SK-N-SH (cell line): ENCODE data around the gene HASPIN. TPM values are rescaled to one million over a fixed set of nuclear protein-coding genes. Genes with fewer than 3 reads are reported as not detected.

Experiments
- CTCF ChIA-PET: fragments of 300-600, 350-600 bp; formaldehyde crosslinking; extraction: SDS; loops from one replicate; lab custom pipeline; 2021; lab: Yijun Ruan, JAX
- POLR2A ChIA-PET: fragments of 350-600 bp; sonication (Branson Sonifier 250); formaldehyde crosslinking; extraction: SDS; loops from one replicate; lab custom pipeline; 2020; ENCODE audit warnings: antibody characterized with exemption, inconsistent platforms; lab: Yijun Ruan, JAX
- DNase-seq: peaks from one replicate; pipeline ENCODE4 v3.0.0; 2012
- H2AFZ ChIP-seq: fragments of 200-600 bp; sonication (generic); 2 replicates; pipeline ENCODE4 v1.8.1; 2016; ENCODE audit warnings: antibody characterized with exemption, mild to moderate bottlenecking, low read depth
- H3F3A ChIP-seq: fragments of 200-600 bp; sonication (generic); replicated peaks from 2 replicates; pipeline ENCODE3; 2016; ENCODE audit warnings: antibody characterized with exemption, mild to moderate bottlenecking; ENCODE audit not compliant: insufficient read depth
- H3K27ac ChIP-seq, 2 experiments: fragments of 200-500 bp in 1 of 2; fragments of 200-600 bp in 1 of 2; sonication (Bioruptor generic) in 1 of 2; sonication (generic), shearing (Covaris generic) in 1 of 2; 2 replicates each; pipeline versions ENCODE4 v1.5.1 to v1.6.1; 2014 to 2016; ENCODE audit warnings: low read depth in 2 of 2, inconsistent platforms in 1 of 2, low read length in 1 of 2, mild to moderate bottlenecking in 1 of 2, mixed read lengths in 1 of 2
- H3K27me3 ChIP-seq: fragments of 200-600 bp; sonication (generic), shearing (Covaris generic); 2 replicates; pipeline ENCODE4 v1.6.1; 2016; ENCODE audit warnings: mixed run types; ENCODE audit not compliant: insufficient read depth
- H3K36me3 ChIP-seq, 2 experiments: fragments of 200-500 bp in 1 of 2; fragments of 200-600 bp in 1 of 2; sonication (Bioruptor generic) in 1 of 2; sonication (generic) in 1 of 2; replicated peaks in 1 of 2; 2 replicates each; pipeline versions ENCODE3 to v1.5.1; 2014 to 2016; ENCODE audit warnings: low read length in 1 of 2, mild to moderate bottlenecking in 1 of 2; ENCODE audit not compliant: insufficient read depth in 2 of 2, control insufficient read depth in 1 of 2
- H3K4me1 ChIP-seq, 2 experiments: fragments of 200-500 bp in 1 of 2; fragments of 200-600 bp in 1 of 2; sonication (Bioruptor generic) in 1 of 2; sonication (generic), shearing (Covaris generic) in 1 of 2; 2 replicates each; pipeline versions ENCODE4 v1.5.1 to v1.6.1; 2014 to 2016; ENCODE audit warnings: low read depth in 1 of 2, low read length in 1 of 2, mixed run types in 1 of 2; ENCODE audit not compliant: insufficient read depth in 2 of 2, control insufficient read depth in 1 of 2
- H3K4me2 ChIP-seq: fragments of 200-600 bp; sonication (generic), shearing (Covaris generic); 2 replicates; pipeline ENCODE4 v1.6.1; 2017; ENCODE audit warnings: mixed run types
- H3K4me3 ChIP-seq, 2 experiments: fragments of 200-500 bp in 1 of 2; fragments of 200-600 bp in 1 of 2; sonication (Bioruptor generic) in 1 of 2; sonication (generic), shearing (Covaris generic) in 1 of 2; 2 replicates each; pipeline versions ENCODE4 v1.5.1 to v1.8.1; 2014 to 2016; ENCODE audit warnings: low read depth in 2 of 2, inconsistent platforms in 1 of 2, low read length in 1 of 2, mild to moderate bottlenecking in 1 of 2, mixed read lengths in 1 of 2, moderate library complexity in 1 of 2
- H3K79me2 ChIP-seq: fragments of 200-600 bp; sonication (generic); 2 replicates; pipeline ENCODE4 v1.8.1; 2017; ENCODE audit warnings: mild to moderate bottlenecking; ENCODE audit not compliant: insufficient read depth
- H3K9ac ChIP-seq: fragments of 200-600 bp; sonication (generic); 2 replicates; pipeline ENCODE4 v1.6.1; 2017; ENCODE audit warnings: mixed run types
- H3K9me2 ChIP-seq: fragments of 200-600 bp; sonication (generic); 2 replicates; pipeline ENCODE4 v1.6.1; 2017; ENCODE audit warnings: mixed run types
- H3K9me3 ChIP-seq: fragments of 200-600 bp; sonication (generic); 2 replicates; pipeline ENCODE4 v1.6.1; 2017; ENCODE audit warnings: mixed run types, mild to moderate bottlenecking, moderate library complexity
- H4K20me1 ChIP-seq: fragments of 200-600 bp; sonication (generic); 2 replicates; pipeline ENCODE4 v1.6.1; 2017; ENCODE audit warnings: mild to moderate bottlenecking, mixed run types; ENCODE audit not compliant: insufficient read depth
- CTCF ChIP-seq: fragments of 200-600 bp; sonication (generic); IDR thresholded peaks from 2 replicates; pipeline ENCODE4 v1.6.1; 2017; ENCODE audit warnings: antibody characterized with exemption, mild to moderate bottlenecking, moderate library complexity
- GATA2 ChIP-seq: sonication (generic); formaldehyde crosslinking; IDR thresholded peaks from 2 replicates; pipeline ENCODE4 v1.5.0; 2020; ENCODE audit warnings: mild to moderate bottlenecking, missing genetic modification reagents
- NFIC ChIP-seq: IDR thresholded peaks from 2 replicates; pipeline ENCODE4 v1.4.0; 2012; ENCODE audit warnings: borderline replicate concordance
- RFX5 ChIP-seq: IDR thresholded peaks from 2 replicates; pipeline ENCODE4 v1.6.1; 2012; ENCODE audit warnings: mild to moderate bottlenecking, improper control_type of control experiment, low read length
- TCF12 ChIP-seq: IDR thresholded peaks from 2 replicates; pipeline ENCODE4 v1.4.0; 2012
- USF2 ChIP-seq: fragments of 150-350 bp; IDR thresholded peaks from 2 replicates; pipeline ENCODE4 v1.6.1; 2017; ENCODE audit warnings: antibody characterized with exemption, low read length, low read depth, borderline replicate concordance
- WGBS: methylation state at CpG from one replicate; pipeline ENCODE4 v1.1.6; 2017; ENCODE audit warnings: low lambda C conversion rate; 5-methylcytosine and 5-hydroxymethylcytosine counted together
- polyA plus RNA-seq, 3 experiments: library from polyadenylated mRNA; depleted of rRNA; stranded (reverse); fragments of >200 nt; gene quantifications; 2 replicates each; pipeline ENCODE4 v1.2.3, GENCODE V29; 2012

HASPIN gene
- polyA plus RNA-seq, 1 of the 3 experiments (the other 2 are of a cell fraction): 1.4 TPM

GRCh38 chr17:3739422-3740124 is 15.9 kb downstream of the HASPIN start (continued):
- no peak for TF ChIP-seq CTCF
- TF ChIP-seq, all 33 proteins: peak for 0

GRCh38 chr17:3740611-3741073 is 16.9 kb downstream of the HASPIN start:
- no peak for DNase-seq
- Histone ChIP-seq H3K27me3 (no peaks in the 10 kb centered on the region), H3F3A (no peaks in the 10 kb centered on the region), H4K20me1 (no peaks in the 10 kb centered on the region), H2AFZ (no peak overlapping the region), H3K79me2 (no peaks in the 10 kb centered on the region), H3K9me3 (no peaks in the 10 kb centered on the region), H3K4me2 (no peak overlapping the region), H3K4me3 (no peak overlapping the region), H3K36me3 (no peaks in the 10 kb centered on the region), H3K27ac (no peak overlapping the region), H3K9ac (no peak overlapping the region), H3K4me1 (no peaks in the 10 kb centered on the region; a peak in 1 of 4 replicates), H3K9me2 (no peaks in the 10 kb centered on the region)
- CTCF ChIA-PET: interaction anchor here (0.7 to 4.3 kb wide), 3 partner anchors 9 to 87 kb away, joined by 3 to 71 read pairs (median 3); no protein-coding TSS in a partner anchor
- POLR2A ChIA-PET: interaction anchor here (0.7 kb wide), 1 partner anchor 105 kb away, joined by 3 read pairs; no protein-coding TSS in a partner anchor
- 82% methylated on average over 14 of the region's 14 CpGs for WGBS
- TF ChIP-seq USF2: no peak

- H3K27ac ChIP-seq: no peak overlapping the region
- TF ChIP-seq RFX5 (no peak), NFIC (no peak), TCF12 (no peak), GATA2 (CRISPR knock-in tag) (no peak), CTCF (no peak)
- 59% methylated on average over 3 of the region's 3 CpGs for whole genome bisulfite sequencing
- H3F3A ChIP-seq: no peaks in the 10 kb centered on the region
- no peaks in the 10 kb centered on the region for H3K9me3 ChIP-seq
- DNase-seq: no peak
- H3K36me3 ChIP-seq: no peaks in the 10 kb centered on the region
- H3K4me3 ChIP-seq: no peak overlapping the region
- H3K9me2 ChIP-seq: no peaks in the 10 kb centered on the region
- no peak overlapping the region for H3K4me2 ChIP-seq
- no peaks in the 10 kb centered on the region for H4K20me1 ChIP-seq
- H3K27me3 ChIP-seq: no peaks in the 10 kb centered on the region
- no peaks in the 10 kb centered on the region for H3K79me2 ChIP-seq
- no peak overlapping the region for H3K9ac ChIP-seq
- ChIA-PET POLR2A (no interaction called here), CTCF (interaction anchor here (1.3 kb wide), 1 partner anchor 10 kb away, joined by 4 read pairs; no protein-coding TSS in a partner anchor)
- H2AFZ ChIP-seq: no peak overlapping the region
- no peaks in the 10 kb centered on the region for H3K4me1 ChIP-seq
Measured at GRCh38 chr17:3744014-3744413, 20.3 kb downstream of the HASPIN start.
